ENCODE data around the gene MRC2.

The MRC2 gene

DNA sequence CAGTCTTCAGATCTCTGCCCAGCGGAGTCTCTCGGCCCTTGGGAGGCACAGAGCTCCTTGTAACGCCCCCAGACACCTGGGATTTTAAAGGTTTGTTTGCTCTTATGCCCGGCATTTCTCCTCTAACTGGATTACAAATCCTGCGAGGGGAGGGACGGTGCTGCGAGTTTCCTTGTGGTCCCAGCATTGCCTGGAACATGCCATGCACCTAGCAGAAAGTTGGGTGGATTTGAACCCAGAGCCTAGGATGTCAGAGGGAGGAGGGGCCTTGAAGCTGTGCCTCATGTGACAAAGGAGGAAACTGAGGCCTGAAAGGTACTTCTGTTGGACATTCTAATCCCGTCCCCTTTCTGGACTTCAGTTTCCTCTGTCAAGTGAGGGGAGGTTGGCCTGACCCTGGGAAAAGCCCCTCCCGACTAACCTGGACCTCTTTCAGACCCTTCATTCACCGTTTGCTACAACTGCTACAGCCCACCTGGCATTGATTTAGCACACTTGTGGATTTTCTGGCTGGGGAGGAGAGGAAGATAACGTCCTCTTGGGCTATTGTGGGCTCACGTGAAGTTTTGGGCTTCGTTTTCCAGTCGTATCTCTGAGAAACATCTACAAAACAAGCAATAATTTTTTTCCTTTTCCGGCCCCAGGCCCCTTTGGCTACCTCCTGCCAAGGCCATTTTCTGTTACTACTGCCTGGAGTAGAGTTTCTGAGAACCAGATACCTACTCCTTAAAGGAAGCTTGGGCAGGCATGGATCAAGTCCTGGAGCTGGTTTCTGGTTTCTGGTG is 30.9 kb downstream of the MRC2 start:
- DNase-seq (ENCODE audit: low read depth, low spot score) = no peak

DNA sequence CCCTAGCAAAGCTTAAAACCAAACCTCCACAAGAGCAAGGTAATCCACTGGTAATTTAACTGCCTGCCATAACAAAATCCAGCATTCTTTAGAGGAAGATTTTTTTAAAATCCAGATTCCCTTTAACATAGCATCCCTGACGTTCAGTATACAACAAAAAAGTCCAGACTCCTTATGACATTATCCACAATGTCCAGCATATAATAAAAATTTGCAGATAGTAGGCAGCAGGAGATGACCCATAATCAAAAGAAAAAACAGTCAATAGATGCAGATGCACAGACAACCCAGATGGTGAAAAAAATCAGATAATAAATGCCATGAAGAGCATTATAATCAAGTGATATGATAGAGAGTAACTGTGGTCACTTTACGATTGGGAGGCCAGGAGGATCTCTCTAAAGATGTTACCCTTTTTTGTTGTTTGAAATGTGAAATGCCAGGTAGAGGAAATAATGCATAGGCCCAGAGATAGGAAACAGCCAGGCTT is 33.2 kb downstream of the MRC2 start:
- DNase-seq (ENCODE audit: low read depth, low spot score) = no peak

DNA sequence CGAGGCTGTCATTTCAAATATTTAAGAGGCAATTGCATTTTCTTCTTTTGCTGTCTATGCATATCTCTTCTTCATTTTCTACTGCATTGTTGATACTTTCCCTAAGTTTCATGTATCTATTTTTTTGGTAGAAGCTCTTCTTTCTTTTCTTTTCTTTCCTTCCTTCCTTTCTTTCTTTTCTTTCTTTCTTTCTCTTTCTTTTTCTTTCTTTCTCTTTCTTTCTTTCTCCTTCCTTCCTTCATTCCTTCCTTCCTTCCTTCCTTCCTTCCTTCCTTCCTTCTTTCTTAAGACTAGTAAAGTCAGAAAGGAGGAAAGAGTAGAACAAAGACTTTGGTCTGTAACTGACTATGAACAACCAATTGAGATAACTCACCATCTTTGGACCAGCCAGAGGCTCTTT is 33.9 kb downstream of the MRC2 start:
- DNase-seq (ENCODE audit: low read depth, low spot score) = no peak

DNA sequence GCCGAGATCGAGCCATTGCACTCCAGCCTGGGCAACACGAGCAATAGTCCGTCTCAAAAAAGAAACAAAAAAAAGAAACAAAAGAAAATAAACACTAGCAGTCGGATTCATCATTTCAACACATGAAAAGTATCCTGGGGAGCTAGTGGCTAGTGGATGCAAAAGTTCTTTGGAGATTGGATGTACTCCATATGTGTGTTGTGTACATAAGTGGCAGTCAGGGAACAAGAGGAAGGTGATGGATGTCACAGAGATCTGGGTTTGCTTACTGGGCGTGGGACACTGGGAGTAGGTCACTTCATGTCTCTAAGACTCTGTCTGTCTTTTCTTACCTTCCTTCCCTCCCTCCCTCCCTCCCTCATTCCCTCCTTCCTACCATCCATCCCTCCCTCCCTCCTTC is 35.4 kb downstream of the MRC2 start:
- no peak for DNase-seq (ENCODE audit: low read depth, low spot score)

DNA sequence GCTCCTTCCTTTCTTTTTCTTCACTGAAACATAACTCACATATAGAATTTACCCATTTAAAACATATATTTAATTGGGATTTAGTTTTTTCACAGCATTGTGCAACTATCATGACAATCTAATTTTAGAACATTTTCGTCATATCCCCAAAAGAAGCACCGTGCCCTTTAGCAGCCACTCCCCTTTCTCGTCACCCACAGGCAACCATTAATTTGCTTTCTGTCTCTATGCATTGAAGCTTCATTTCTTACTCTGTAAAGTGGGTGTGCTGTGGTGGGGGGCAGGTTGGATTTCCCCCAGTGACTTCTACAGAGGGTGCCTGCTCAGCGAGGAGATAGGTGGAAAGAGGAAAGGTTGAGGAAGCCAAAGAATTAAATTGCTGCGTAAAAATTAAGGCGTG is 35.8 kb downstream of the MRC2 start:
- no peak for DNase-seq (ENCODE audit: low read depth, low spot score)

DNA sequence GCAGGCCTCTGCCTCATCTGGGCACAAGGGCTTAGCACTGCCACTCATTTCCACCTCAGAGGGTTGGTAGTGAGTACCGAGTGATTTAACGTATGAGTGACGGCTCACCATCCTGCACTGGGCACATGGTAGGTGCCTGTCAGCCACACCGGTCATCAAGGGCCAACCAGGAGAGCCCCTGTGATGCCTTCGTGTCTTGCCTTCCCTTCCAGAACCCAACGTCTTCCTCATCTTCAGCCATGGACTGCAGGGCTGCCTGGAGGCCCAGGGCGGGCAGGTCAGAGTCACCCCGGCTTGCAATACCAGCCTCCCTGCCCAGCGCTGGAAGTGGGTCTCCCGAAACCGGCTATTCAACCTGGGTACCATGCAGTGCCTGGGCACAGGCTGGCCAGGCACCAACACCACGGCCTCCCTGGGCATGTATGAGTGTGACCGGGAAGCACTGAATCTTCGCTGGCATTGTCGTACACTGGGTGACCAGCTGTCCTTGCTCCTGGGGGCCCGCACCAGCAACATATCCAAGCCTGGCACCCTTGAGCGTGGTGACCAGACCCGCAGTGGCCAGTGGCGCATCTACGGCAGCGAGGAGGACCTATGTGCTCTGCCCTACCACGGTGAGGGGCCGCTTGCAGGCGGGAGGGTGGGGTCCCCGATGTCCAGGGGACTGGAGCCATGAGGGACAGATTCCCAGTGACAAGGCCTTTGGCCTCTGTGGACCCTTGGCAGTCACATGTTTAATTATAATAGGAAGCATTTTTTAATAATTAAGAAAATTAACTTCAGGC is 37.1 kb downstream of the MRC2 start:
- no peak for DNase-seq (ENCODE audit: low read depth, low spot score)

DNA sequence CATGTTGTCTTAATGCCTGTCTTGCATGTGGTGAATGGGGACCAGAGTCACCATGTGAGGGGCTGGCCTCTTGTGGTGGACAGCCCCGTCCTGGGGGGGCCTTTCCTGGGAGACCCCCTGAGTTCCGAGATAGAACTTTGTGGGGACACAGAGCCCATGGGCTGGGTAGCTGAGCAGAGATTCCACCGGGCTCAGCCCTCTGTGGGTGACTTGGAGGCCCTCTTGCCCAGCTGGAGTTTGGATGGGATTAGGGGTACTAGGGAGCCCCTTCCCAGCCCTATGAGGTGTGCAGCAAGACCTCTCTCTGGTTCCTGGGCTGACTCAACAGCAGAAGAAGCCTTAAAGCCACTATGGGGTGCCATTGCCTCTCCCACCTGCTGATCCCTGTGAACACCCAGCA is 38.1 kb downstream of the MRC2 start:
- DNase-seq (ENCODE audit: low read depth, low spot score) = no peak

DNA sequence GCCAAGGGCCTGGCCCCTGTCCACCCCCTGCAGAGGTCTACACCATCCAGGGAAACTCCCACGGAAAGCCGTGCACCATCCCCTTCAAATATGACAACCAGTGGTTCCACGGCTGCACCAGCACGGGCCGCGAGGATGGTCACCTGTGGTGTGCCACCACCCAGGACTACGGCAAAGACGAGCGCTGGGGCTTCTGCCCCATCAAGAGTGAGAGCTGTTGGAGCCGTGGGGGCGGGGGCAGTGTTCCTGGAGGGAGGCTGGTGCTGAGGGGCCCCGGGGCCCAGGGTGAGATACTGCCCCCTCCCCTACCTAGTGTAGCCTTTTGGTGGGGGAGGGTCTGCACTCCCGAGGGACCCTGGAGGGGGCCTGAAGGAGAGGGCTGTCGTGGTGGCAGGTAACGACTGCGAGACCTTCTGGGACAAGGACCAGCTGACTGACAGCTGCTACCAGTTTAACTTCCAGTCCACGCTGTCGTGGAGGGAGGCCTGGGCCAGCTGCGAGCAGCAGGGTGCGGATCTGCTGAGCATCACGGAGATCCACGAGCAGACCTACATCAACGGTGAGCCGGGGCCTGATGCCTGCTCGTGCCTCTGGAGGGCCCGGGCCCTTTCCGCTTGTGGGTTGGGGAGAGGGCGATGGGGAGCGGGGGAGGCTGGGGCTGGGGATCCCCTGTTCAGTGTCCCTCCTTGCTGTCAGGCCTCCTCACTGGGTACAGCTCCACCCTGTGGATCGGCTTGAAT is 38.8 kb downstream of the MRC2 start:
- DNase-seq (ENCODE audit: low read depth, low spot score) = no peak

DNA sequence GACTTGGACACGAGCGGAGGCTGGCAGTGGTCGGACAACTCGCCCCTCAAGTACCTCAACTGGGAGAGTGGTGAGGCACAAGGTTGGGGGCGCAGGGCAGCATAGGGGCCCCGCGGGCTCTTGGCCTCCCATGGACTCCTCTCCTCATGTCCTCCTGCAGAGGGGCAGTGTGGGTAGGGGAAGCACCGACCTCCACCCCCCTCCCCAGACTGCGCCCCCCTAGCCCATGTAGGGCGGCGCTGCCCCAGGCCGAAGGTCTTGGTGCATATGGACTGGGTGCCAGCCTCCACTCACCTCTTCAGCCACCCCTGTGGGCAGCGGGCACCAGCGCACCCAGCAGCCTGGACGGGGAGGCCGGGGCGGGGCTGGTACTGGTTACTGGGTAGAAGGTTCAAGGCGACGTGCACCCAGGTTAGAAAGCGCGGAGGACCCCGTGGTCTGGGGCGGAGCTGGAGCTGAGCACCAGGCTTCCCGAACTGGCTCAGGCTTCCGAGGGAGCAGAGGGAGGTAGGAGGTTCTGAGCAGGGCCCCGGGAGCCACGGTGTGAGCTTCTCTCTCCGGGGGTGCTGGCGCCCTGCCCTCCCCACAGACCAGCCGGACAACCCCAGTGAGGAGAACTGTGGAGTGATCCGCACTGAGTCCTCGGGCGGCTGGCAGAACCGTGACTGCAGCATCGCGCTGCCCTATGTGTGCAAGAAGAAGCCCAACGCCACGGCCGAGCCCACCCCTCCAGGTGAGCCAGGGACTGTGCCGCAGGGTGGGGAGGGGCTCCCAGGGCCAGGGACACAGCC is 39.5 kb downstream of the MRC2 start:
- no peak for DNase-seq (ENCODE audit: low read depth, low spot score)

DNA sequence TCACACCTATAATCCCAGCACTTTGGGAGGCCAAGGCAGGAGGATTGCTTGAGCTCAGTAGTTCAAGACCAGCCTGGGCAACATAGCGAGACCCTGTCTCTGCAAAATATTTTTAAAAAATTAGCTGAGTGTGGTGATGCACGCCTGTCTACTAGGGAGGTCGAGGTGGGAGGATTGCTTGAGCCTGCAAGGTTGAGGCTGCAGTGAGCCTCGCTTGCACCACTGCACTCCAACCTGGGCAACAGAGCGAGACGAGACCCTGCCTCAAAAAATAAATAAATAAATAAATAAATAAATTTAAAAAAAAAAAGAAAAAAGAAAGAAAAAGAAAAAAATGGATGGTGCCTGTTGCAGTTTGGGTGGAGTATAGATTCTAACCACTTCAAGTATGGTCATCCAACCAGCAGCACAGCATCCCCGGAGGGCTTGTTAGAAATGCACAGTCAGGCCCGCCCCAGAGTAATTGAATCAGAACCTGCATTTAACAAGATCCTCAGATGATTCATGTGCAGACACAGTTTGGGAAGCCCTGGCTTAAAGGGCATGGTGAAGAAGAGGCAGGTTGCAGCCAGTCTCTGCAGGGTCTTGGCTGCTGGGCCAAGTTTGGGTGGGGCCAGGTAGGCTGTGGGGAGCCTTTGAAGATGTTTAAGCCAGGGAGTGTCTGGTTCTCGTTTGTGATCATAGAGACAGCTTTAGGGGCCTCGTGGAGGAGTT is 40.8 kb downstream of the MRC2 start:
- no peak for DNase-seq (ENCODE audit: low read depth, low spot score)

DNA sequence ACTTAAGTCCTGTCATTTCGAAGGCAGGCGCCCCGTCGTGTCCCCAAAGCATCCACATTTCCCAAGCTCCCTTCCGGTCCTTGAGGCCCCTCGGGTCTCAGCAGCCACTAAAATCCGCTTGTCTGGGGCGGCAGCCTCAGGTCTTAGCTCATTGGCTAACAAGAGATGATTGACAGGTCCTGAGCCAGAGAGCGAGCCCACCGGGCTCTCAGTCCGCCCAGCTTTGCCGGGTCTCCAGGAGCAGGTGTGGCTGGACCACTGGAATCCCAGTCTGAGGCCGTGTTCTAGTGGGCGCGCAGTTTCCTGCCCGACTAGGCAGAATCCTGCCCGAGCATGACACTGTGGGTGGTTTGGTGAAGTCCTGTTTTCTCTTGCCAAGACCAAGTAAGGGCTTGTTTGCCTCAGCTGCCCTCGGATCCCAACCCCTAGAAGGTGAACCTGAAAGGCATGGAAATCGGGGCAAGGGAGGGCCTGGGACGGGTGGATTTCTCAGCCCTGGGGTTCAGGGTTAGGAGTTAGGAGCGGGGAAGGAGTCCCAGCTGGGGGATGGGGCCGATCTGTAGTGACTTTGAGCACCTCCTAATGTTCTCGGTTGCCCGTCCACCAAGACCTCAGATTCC is 42.8 kb downstream of the MRC2 start:
- no peak for DNase-seq (ENCODE audit: low read depth, low spot score)

DNA sequence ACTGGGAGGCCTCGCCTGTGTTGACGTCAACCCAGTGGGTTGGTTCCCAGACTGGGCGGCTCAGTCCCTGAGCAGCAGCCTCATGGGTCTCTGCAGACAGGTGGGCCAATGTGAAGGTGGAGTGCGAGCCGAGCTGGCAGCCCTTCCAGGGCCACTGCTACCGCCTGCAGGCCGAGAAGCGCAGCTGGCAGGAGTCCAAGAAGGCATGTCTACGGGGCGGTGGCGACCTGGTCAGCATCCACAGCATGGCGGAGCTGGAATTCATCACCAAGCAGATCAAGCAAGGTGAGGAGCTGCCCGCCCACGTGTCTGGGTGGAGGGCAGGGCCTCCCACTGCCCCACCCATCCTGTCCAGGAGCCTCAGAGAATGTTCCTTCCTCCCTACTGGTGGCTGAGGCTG is 44.1 kb downstream of the MRC2 start:
- no peak for DNase-seq (ENCODE audit: low read depth, low spot score)

DNA sequence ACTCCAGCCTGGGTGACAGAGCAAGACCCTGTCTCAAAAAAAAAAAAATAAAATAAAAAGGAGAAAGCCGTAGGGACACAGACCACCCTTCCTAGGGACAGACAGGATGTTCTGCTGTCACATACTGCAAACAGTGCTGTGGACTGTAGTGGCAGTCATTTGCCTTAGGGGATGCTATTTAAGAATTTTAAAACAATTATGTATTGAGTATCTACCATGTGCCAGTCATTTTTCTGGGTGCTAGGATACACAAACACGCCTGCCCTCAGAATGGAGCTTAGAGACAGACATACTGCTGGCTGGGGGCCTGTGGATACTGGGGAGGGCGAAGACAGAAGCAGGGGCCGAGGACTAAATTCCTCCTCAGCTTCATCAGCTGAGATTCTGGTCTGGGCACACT is 45.5 kb downstream of the MRC2 start:
- DNase-seq (ENCODE audit: low read depth, low spot score) = no peak

DNA sequence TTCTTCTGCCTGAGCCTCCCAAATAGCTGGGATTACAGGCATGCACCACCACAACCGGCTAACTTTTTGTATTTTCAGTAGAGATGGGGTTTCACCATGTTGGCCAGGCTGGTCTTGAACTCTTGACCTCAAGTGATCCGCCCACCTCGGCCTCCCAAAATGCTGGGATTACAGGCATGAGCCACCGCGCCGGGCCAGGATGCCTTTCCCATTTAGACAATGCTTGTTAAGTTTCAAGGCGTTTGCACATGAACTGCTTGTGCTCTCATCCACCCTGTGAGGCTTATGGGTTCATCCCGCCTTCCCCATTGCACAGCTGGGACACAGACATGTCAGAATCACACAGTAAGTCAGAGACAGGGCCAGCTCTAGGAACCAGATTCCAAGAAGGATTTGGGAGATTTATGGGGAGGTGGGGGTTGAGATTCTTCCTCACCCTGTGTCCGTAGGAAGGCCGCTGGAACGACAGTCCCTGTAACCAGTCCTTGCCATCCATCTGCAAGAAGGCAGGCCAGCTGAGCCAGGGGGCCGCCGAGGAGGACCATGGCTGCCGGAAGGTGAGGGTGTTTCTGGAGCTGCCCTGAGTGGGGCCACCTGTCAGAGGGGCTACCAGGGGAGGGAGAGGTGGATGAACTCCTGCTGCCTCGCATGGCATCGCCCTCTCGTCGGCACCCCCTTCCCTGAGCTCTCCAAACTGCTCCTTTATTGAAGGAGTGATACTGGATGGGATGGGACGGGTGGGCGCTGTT is 46.3 kb downstream of the MRC2 start:
- no peak for DNase-seq (ENCODE audit: low read depth, low spot score)

DNA sequence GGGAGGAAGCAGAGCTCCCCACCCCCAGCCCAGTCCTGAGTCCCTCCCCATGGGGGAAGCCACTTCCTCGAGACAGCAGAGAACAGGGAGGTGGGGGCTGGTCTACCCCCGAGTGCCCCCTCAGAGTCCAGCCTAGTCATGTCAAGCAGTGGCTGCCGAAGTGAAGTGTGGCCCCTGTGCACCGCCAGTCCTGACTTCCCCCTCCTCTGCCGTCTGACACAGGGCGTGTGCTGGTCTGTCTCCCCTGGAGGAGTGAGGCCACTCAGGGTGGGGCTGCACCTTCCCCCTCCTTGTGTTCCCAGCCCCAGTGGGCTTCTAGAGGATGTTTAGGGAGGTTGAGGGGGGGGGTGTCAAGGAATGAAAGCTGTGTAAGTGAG is 46.9 kb downstream of the MRC2 start:
- no peak for DNase-seq (ENCODE audit: low read depth, low spot score)

DNA sequence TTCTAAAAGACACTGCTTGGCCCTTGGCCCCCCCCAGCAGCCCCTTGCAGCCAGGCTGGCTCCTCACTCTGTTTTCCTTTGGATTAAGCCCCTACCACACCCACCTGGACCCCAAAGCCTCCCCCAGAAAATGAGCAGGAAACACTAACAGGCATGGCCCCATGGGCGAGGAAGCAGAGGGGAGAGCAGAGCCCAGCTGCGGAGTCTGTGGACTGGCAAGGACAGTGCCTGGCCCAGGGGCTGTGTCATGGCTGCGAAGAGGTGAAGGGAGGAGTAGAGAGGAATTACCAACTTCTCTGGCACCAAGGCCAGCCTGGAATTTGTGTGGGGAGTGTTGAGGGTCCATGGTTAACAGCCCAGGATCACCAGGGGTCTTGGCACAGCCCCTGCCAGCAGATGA is 47.4 kb downstream of the MRC2 start:
- no peak for DNase-seq (ENCODE audit: low read depth, low spot score)

DNA sequence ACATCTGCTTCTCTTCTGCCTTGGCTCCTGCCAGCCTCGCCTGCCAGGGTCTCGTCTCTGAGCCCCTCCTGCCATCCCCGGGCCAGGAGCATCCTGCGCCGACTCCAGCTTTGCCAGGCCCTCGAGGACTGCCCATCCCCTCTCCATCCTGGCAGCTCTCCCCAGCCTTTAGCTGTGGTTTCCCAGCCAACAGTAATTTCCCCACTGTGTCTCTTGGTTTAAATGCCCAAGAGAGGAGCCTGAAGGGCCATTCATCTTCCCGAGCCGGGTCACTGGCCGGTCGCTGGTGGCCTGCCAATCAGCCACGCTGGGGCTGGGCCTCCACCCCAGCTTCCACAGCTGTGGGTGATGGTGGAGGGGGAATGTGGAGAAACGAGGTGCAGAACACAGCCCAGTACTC is 47.8 kb downstream of the MRC2 start:
- DNase-seq (ENCODE audit: low read depth, low spot score) = no peak

DNA sequence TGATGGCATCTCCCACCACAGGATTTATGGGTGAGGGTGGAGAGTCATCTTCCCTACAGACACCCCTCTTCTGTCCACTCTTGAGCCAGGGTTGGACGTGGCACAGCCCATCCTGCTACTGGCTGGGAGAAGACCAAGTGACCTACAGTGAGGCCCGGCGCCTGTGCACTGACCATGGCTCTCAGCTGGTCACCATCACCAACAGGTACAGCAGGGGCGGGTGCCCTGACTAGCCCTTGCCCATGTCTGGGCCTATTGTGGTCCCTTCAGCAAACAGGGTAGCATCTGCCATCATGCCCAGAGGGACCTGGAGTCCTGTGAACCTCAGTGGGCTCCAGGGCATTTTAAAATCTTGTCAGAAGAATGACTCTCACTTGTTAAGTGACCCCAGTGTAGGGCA is 48.2 kb downstream of the MRC2 start:
- no peak for DNase-seq (ENCODE audit: low read depth, low spot score)

DNA sequence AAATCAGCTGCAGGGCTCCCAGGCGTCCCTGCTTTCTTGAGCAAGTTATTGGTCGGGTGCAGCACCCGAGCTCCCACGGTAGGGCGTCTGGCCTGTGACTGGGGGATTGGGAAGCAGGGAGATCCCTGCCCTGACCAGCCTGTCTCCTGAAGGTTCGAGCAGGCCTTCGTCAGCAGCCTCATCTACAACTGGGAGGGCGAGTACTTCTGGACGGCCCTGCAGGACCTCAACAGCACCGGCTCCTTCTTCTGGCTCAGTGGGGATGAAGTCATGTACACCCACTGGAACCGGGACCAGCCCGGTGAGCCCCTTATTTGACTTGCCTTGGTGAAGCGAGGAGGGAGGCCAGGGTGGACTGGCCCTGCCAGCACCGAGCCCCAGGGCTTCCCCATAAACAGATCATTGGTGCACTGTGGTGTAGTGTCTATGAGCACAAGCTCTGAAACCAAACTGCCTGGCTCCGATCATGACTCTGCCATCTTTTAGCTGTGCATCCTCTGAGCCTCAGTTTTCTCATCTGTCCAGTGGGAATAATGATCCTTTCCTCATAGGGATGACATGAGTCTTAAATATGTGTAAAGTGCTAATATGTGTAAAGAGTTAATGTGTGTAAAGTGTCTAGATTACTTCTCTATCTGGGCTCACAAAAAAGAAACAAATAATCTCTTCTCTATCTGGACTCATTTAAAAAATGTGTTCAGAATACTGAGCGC is 48.9 kb downstream of the MRC2 start:
- no peak for DNase-seq (ENCODE audit: low read depth, low spot score)

Measured in activated CD4-positive, CD25-positive, alpha-beta regulatory T cell treated with anti-CD3 and anti-CD28 coated beads, Interleukin-2, amount 50 U/mL, for 16 hours (primary cell).